Measurements from ENCODE around the gene SRCIN1.

The SRCIN1 gene

DNA sequence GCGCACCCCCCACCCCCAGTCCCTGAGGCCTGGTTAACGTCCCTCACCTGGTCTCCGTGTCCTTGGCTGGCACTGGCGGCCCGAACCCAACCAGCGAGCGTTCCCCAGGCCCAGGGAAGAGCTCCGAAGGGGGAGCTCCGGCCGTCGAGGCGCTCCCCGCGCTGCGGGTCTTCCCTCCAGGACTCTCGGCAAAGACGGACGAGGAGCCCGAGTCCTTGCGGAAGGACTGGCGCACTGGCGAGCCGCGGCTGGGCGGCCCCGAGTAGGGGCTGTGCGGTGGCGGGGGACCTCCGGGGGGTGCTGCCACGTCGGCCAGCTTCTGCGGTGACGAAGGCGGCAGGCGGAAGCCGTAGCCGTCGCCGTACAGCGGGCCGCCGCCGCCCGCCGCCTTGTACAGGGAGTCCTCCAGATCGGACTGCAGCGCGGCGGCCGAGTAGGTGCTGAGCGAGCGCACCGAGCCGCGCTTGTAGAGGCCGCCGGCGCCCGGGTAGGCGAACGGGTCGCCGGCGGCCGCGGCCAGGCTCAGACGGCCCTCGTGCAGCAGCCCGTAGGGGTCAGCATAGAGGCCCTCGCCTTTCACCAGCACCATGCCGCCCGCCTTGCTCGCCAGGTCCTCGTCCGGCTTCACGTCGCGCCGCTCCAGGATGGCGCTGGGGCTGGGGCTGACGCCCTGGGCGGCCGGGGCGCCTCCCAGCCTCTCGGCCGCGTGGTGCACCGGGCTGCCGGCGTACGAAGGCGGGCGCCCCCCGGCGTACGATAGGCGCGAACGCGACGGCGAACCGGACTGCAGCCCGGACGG is 44.1 kb downstream of the SRCIN1 start:
- DNase-seq (ENCODE audit: low read depth), result no peak

DNA sequence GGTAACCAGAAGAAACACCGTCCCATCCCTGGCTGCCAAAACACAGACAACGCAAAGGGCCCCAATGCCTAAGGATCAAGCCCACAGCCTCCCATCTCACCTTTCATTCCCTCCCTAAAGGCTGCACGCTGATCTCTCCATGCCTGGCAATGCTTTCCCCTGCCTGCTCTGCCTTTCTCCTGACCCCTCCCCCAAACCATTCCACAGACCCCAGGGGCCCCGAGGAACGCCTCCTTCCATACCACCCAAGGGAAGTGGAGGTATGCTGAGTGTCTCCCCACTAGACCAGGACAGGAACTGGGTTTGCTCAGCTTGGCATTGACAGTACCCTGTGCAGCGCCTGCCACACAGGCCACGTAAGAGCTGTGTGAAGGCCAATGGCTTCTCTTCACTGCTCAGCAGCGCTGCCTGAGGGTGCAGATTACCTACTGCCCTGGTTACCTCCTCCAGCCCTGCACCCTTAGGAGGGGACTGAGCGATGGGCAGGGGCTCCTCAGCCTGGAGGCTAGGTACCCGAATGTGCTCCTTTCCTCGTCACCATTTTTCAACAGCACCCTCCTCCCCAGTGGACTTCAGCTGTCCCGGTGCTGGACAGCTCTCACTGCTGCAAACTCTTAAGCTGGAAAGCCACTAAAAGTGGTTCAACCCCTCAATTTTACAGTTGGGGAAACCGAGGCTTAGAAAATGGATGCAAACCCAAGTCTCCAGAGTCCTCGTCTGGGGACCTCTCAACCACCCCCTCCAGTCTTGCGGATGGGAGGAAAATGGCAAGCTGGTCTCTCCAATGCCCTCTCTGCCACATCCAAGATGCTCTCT is 45.0 kb downstream of the SRCIN1 start:
- no peak for DNase-seq (ENCODE audit: low read depth)

GRCh38 chr17:38559880-38560230 is 45.9 kb downstream of the SRCIN1 start:
- no peak for DNase-seq (ENCODE audit: low read depth)

- peak; percentile 84 for DNase-seq (ENCODE audit: low read depth)
These were observed 46.5 kb downstream of the SRCIN1 start for GRCh38 chr17:38559051-38559879.

DNA sequence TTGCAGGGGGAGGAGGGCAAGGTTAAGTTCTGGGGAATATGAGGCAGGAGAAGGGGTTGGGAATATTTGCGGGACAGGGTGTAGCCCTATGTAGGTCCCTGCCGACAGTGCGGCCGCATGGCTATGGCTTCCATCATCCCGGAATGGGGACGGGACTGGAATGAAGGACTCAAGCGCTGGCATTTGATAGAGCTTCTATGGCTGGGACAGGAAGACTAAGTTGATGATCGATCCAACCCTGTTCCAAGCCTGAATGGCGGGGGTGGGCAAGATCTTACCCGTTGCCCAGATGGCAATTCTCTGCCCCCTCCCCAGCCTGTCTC is 47.1 kb downstream of the SRCIN1 start:
- no peak for DNase-seq (ENCODE audit: low read depth)

DNA sequence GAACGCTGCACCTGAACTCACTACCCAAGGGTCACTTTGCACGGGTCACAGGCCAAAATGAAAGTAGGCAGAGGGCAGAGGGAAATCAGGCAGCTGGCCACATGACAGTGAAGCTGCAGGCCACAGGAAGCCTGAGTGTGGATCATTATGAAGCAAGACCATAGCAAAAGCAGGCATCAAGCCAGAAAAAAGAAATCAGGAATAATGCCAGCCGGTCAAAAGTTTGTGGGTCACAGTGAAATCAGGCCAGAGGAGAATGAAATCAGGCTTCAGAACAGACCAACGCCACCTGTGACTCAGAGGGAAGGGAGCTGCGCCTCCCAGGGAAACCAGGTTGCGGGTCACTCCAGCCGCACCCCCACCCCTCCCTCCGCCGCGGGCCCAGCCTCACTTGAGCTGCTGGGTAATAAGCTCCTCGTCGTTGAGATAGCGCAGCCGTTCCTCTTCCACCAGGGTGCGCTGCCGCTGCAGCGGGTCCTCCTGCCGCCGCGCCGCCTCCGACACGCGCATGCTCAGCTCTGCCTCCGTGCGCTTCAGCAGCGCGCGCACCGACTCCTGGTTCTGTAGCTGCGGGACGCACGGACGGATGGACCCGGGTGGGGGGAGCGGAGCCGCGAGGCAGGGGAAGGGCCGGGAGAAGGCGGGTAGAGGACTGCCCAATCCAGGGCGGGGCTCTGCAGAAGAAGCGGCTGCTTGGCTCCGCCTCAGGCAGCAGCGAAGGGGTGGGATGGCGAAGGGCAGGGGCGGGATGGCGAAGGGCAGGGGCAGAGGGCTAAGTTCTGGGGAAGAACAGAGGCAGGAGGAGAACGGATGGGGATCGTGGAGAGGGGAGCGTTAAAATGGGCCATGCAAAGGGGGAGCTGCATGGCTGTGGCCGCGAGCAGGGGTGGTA is 47.7 kb downstream of the SRCIN1 start:
- DNase-seq (ENCODE audit: low read depth), result peak; percentile 76

DNA sequence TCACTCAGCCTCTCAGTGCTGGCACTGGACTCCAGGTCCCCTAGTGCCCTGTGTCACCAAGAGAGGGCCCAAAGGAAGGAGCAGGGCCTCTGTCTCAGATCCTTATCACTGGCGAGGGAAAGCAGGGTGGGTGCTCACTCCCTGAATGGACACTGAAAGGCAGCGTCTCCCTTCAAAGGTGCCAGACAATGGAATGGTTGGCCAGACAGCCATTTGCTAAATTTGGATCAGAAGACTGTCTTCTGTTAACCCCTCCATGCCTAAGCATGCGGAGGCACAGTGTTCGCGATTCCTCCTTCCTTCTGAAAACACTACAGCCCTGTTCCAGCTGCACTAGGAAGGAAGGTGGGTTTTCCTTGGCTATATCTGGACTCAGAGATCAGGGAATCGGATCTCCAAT is 48.4 kb downstream of the SRCIN1 start:
- DNase-seq (ENCODE audit: low read depth), result no peak

DNA sequence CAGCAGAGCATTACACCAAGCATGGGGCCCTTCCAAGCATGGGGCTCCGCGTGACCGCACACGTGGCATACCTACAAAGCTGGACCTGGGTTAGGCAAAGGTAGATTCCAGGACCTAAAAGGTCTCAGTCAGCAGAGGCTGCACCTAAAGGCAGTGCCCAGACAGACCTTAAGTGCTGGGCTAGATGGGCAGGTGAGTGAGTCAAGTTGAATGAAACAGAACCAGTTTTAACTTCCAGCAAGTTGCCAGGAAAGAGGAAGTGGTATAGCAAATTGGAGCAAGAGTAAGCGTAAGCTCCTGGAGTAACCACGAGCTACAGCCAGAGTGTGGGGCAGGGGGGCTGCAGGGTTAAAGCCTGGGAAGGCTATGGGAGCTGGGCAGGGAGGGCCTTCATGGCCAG is 49.5 kb downstream of the SRCIN1 start:
- no peak for DNase-seq (ENCODE audit: low read depth)

- no peak for DNase-seq (ENCODE audit: low read depth)
These were observed 51.1 kb downstream of the SRCIN1 start for GRCh38 chr17:38554430-38555350.

DNA sequence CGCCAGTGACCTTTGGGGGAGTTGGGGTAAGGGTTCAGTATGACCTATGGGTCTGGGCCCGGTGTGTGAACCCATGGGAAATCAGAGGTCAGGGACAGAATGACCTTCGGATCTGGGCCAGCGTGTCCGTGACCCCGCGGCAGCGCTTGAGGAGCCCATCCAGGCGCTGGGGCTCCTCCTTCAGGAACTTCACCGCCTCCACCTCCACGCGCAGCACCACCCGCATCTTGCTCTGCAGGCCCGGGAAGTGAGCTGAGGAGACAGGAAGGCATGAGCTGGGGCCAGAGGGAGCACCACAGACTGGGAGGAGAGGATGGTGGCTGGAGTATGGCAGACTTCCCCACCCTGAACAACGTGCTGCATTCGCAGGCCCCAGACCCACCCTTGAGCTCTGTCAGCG is 53.4 kb downstream of the SRCIN1 start:
- DNase-seq (ENCODE audit: low read depth), result no peak

DNA sequence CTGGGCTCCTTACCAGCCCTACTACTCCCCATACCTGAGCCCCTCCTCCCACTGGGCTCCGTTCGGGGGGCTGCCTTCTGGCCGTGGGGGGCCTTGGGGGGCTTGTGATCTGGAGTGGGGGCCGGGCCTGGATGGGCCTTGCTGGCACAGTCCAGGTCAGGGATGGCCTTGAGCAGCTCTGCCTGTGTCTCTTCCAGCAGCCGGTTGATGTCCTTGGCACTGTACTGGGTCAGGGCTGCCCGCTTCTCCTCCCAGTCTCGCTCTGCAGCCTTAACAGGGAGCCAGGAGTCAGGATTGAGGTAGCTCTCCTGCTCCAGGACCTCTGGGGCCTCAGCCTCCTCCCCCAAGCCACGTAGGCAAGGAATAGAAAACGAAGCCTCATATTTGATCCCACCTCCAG is 54.6 kb downstream of the SRCIN1 start:
- DNase-seq (ENCODE audit: low read depth), result no peak

- DNase-seq (ENCODE audit: low read depth), result no peak
These were observed 55.1 kb downstream of the SRCIN1 start for GRCh38 chr17:38550661-38551060.

GRCh38 chr17:38549285-38549684 is 56.5 kb downstream of the SRCIN1 start:
- no peak for DNase-seq (ENCODE audit: low read depth)

- no peak for DNase-seq (ENCODE audit: low read depth)
These were observed 58.3 kb downstream of the SRCIN1 start for GRCh38 chr17:38547444-38547843.

DNA sequence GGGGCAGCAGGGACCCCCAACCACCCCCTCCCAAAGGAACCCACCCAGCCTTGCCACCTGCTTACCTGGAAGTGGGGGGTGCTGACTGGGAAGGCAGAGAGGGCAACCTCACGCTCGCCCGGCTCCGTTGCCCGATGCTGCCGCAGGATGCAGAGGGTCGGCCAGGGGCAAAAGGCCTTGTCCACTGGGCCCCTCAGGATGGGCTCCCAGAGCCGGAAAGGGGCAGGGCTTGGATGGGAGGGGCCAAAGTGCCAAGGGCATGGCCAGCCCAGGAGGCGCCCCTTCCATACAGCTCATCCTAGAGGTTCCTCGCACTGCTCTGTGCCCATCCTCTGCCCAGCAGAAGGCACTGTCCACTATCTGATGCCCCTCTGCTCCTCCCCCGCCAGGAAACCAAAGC is 59.4 kb downstream of the SRCIN1 start:
- no peak for DNase-seq (ENCODE audit: low read depth)

DNA sequence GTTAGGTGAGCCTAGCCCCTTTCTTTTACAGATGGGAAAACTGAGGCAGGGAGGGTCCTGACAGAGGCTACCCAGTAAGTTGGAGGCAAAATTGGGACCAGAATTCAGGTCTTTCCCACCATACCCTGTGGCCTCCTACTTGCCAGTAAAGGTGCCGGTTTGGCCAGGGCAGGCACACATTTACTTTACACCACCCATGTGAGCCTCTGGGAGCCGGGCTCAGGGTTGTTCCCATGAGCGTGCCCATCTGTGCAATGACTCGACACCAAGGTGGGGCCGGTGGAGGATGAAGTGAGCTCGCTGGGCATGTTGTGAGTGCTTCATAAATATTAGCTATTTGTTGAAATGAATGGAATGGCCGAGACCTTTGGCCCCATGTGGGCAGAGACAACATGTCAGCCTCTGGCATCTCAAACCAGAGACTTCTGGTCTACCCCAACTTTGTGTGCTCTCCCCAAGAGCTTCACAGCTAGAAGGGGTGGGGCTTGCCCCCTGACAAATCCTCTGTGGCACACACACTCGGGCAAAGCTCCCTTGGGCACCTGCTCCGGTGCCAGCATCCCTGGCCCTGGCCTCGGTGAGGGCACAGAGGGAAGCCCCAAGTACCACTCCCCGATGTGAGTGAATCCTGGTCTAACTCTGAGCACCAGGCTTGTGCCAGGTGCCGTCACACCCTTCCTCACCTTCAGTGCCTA is 60.1 kb downstream of the SRCIN1 start:
- DNase-seq (ENCODE audit: low read depth), result no peak

GRCh38 chr17:38544839-38545209 is 60.9 kb downstream of the SRCIN1 start:
- DNase-seq (ENCODE audit: low read depth), result no peak

DNA sequence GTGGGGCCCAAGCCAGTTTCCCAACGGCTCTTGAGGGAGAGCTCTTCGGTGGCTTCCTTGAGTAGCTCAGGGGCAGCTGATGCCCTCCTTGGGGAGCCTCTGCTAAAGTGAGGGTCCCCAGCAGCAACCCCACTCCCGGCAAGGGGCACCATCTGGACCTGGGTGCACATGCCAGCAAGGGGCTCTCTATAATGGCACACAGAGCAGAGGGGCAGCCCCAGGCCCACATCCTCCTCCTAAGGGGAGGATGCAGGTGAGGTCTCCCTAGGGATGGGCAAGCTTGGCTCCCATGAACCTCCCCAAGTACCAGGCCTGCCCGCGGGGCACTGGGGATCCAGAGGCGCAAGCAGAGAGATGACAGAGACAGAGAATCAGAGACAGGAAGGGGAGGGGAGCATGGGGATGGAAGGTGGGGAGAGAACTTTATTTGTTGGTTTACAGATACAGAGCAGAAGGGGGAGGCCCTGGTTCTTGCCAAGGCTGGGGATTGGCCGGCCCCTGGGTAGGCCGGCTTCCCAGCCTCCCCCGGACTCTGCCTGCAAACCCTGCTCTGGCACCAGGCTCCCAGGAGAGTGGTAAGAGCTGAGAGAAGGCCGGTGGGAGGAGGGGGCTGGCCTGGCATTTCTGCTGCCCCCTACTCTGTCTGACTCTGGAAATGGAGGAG is 61.4 kb downstream of the SRCIN1 start:
- no peak for DNase-seq (ENCODE audit: low read depth)

- no peak for DNase-seq (ENCODE audit: low read depth)
These were observed 62.2 kb downstream of the SRCIN1 start for GRCh38 chr17:38543403-38544174.

Measured in stimulated activated CD8-positive, alpha-beta memory T cell treated with anti-CD3 and anti-CD28 coated beads, Interleukin-15, amount 100 ng/mL, for 1 hour (primary cell).